GM12865 (cell line): ENCODE data around the gene CAPRIN1.

ENCODE experiments used
- DNase-seq: peaks from one replicate; pipeline ENCODE4 v3.0.0; 2010; ENCODE audit warnings: low read depth
- H3K4me3 ChIP-seq: 2 replicates; pipeline ENCODE4 v1.5.1; 2011; ENCODE audit warnings: mild to moderate bottlenecking, low read depth, low read length, control low read depth
- TF ChIP-seq, protein P1 (sequence below): IDR thresholded peaks from 2 replicates; pipeline ENCODE4 v1.5.1; 2011; ENCODE audit warnings: low read length, control low read depth, low read depth, inconsistent platforms; ENCODE audit not compliant: insufficient read depth; ENCODE audit errors: missing control alignments

The CAPRIN1 gene

DNA sequence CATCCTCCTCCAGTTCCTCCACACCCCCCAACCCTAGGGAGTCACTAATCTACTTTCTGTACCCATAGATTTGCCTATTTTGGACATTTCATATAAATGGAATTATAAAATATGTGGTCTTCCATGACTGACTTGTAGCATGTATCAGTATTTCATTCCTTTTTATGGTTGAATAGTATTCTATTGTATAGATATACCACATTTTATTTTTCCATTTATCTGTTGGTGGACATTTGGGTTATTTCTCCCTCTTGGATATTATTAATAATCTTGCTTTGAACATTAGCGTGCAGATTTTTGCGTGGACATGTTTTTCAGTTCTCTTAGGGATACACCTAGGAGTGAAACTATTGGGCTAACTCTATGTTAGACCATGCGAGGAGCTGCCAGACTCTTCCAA lies 77.3 kb downstream of the CAPRIN1 start:
- TF ChIP-seq, protein P1, sequence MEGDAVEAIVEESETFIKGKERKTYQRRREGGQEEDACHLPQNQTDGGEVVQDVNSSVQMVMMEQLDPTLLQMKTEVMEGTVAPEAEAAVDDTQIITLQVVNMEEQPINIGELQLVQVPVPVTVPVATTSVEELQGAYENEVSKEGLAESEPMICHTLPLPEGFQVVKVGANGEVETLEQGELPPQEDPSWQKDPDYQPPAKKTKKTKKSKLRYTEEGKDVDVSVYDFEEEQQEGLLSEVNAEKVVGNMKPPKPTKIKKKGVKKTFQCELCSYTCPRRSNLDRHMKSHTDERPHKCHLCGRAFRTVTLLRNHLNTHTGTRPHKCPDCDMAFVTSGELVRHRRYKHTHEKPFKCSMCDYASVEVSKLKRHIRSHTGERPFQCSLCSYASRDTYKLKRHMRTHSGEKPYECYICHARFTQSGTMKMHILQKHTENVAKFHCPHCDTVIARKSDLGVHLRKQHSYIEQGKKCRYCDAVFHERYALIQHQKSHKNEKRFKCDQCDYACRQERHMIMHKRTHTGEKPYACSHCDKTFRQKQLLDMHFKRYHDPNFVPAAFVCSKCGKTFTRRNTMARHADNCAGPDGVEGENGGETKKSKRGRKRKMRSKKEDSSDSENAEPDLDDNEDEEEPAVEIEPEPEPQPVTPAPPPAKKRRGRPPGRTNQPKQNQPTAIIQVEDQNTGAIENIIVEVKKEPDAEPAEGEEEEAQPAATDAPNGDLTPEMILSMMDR, result no peak
- DNase-seq, result no peak
- H3K4me3 ChIP-seq, result no peak overlapping the region

DNA sequence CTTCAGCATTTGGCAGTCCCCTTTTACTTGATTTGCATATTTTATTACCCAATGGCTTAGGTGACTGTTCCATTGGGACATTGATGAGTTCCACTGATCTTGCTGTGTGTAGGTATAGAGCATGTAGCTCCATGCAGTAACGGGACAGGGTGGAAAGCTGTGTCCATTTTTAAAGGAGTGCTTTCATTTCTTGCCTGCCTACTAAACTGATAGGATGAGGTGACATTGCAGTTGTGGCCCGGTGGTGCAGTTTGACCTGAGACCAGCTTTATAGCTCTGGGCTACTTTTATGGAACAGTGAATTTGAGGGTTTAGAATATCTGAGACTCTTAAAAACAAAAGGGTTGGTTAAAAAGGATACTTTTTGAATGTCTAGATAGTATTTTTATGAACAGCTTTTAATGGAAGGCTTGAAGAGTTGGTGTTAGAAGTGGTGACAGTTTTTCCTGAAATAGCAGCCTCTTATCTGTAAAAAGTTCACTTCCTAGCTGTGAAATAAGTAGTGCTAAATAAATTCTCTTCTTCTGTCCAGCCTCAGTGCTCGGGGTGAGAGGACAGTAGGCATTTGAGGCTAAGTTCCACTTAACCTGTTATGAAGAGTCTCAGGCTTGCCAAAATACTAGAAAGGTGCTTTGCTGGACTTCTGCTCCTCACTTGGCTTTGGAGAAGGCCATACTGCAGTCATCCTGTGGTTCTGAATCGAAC lies 80.9 kb downstream of the CAPRIN1 start:
- DNase-seq, result no peak
- H3K4me3 ChIP-seq, result no peak overlapping the region
- TF ChIP-seq, protein P1, result no peak

DNA sequence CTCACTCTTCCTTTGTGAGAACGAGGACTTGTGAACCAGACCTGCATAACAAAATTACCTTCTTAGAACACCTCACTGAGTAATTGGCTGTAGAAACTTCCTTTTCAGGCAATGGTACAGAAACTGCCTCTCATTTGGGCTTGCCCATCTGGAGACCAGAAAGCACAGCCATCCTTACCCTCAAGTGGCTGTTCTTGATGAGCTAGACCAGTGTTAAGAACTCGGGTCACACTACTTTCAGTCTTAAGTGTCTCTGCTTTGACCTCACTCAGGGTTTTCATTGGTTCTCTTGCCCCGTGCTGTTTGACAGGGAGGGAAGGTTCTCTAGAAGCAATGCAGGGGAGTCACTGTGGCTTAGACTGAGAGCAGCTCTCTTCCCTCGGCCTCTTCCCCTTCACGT lies 83.2 kb downstream of the CAPRIN1 start:
- peak; percentile 62 for DNase-seq
- TF ChIP-seq, protein P1, result no peak
- no peak overlapping the region for H3K4me3 ChIP-seq

DNA sequence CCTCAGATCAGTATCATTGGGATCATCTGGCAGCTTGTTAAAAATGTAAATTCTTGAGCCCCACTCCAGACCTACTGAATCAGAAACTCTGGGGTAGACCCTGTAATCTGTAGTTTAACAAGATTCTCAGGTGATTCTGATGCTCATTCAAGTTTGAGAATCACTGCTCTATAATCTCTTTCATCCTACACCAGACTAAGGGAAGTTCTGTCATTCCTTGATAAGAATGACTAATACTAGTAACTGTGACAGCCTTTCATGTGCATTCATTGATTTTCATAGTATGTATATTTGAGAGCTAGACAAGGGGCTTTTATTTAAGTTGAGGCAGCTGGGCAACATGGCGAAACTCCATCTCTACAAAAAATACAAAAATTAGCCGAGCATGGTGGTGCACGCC lies 83.9 kb downstream of the CAPRIN1 start:
- peak; percentile 17 for DNase-seq
- no peak overlapping the region for H3K4me3 ChIP-seq
- TF ChIP-seq, protein P1, result no peak

DNA sequence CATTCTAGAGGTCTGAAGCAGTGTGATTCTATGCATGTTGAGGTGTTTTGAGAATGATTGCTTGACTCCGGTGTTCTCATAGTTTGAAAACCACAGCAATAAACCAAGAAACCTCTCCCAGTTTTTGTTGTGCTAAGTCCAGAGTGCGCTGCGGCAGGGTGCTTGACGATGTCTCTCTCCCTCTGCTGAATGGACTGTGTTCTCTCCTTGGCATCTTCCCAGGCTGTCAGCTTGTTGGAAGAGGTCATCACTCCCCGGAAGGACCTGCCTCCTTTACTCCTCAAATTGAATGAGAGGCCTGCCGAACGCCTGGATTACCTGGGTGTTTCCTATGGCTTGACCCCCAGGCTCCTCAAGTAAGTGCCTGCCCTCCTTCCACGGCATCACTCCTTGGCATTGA lies 84.9 kb downstream of the CAPRIN1 start:
- no peak overlapping the region for H3K4me3 ChIP-seq
- DNase-seq, result no peak
- TF ChIP-seq, protein P1, result no peak

DNA sequence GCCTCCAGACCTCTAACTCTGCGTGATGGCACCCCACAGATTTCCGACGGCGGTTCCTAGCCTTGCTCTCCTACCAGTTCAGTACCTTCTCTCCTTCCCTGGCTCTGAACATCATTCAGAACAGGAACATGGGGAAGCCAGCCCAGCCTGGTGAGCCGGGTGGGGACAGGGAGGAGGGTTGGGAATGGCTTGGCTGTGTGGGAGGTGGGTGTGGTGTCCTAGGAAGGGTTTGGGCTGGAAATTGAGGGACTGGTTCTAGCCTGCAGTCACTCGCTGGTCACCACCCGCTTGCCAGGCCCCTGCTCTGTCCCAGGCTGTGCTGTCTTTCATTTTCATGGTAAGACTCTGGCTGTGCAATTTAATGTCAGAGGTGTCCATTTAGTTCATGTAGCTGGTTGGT lies 87.8 kb downstream of the CAPRIN1 start:
- TF ChIP-seq, protein P1, result no peak
- H3K4me3 ChIP-seq, result no peak overlapping the region
- no peak for DNase-seq

DNA sequence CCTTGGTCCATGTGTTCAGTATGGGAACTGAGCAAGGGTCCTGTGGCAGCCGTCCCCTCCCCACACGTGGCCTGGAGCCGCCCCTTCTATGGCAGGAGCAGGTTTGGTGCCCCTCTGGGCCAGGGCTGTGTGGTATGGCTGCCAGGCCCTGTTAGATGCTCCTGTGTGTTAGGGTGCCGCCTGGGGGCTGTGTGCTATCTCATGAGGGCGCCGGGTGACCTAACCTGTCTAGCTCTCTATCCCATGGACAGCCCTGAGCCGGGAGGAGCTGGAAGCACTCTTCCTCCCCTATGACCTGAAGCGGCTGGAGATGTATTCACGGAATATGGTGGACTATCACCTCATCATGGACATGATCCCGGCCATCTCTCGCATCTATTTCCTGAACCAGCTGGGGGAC lies 88.6 kb downstream of the CAPRIN1 start:
- DNase-seq, result no peak
- no peak overlapping the region for H3K4me3 ChIP-seq
- TF ChIP-seq, protein P1, result no peak
